Activated T-helper 2 cell treated with anti-CD3 and anti-CD28 coated beads, Interferon-gamma antibody, Interleukin-2, Interleukin-4, amounts not matched to agents 10 μg/mL and 5 μg/mL and 100 μg/mL, durations not matched to agents 14 hours and 24 hours and 36 hours (primary cell): ENCODE results near the gene FOCAD. TPM values are rescaled to one million over a fixed set of nuclear protein-coding genes. Genes with fewer than 3 reads are reported as not detected.

ENCODE experiments used
- DNase-seq: peaks from one replicate; pipeline ENCODE4 v3.0.0; 2021; ENCODE audit warnings: low spot score
- H3K27ac Mint-ChIP-seq: one replicate; pipeline ENCODE4 v1.8.0; 2021; ENCODE audit warnings: mixed read lengths
- H3K27me3 Mint-ChIP-seq: one replicate; pipeline ENCODE4 v1.8.0; 2021; ENCODE audit warnings: low read depth, mixed read lengths
- H3K36me3 Mint-ChIP-seq: one replicate; pipeline ENCODE4 v1.8.0; 2021; ENCODE audit warnings: low read depth, mixed read lengths
- H3K4me1 Mint-ChIP-seq: one replicate; pipeline ENCODE4 v1.8.0; 2021; ENCODE audit warnings: low read depth, mixed read lengths
- H3K4me3 Mint-ChIP-seq: one replicate; pipeline ENCODE4 v1.8.0; 2021; ENCODE audit warnings: low read depth, mild to moderate bottlenecking, moderate library complexity, mixed read lengths
- H3K9me3 Mint-ChIP-seq: one replicate; pipeline ENCODE4 v1.8.0; 2021; ENCODE audit warnings: mixed read lengths
- intact Hi-C: fragments of 100-400 bp; cut with micrococcal nuclease; formaldehyde crosslinking; loops from one replicate; pipeline ENCODE4 v1.15.1; 2023
- total RNA-seq: library from RNA; stranded (reverse); gene quantifications from 2 replicates; pipeline ENCODE4 v1.2.3, GENCODE V29; 2022

The FOCAD gene
- total RNA-seq, 1 donor from 2014 or later: 36.0 TPM

DNA sequence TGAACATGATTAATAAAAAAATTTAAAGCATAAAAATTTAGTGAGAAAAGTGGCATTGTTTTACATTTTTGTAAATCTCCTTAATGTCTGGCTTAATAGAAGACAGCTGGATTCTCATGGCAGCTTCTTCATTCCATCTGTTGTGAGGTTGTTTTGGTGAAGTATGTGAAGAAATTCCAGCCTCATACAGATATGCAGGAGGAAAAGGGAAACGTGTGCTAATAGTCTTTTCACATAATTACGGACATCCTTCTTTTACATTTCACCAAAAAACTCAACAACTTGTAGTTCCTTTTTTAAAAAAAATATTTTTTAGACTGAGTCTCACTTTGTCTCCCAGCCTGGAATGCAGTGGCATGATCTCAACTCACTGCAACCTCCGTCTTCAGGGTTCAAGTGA lies 300.4 kb downstream of the FOCAD start:
- no peaks in the 10 kb centered on the region for H3K9me3 Mint-ChIP-seq
- intact Hi-C loops: no loop called here

GRCh38 chr9:20985851-20986600 lies 302.0 kb downstream of the FOCAD start:
- no peaks in the 10 kb centered on the region for H3K27me3 Mint-ChIP-seq
- peaks cover 37% of the 10 kb centered on the region for H3K36me3 Mint-ChIP-seq
- intact Hi-C loops: no loop called here
- DNase-seq: no peak
- no peaks in the 10 kb centered on the region for H3K9me3 Mint-ChIP-seq
- H3K4me1 Mint-ChIP-seq: no peaks in the 10 kb centered on the region
- H3K4me3 Mint-ChIP-seq: no peak overlapping the region
- no peak overlapping the region for H3K27ac Mint-ChIP-seq

More for the DNA sequence above, 300.4 kb downstream of the FOCAD start:
- DNase-seq: no peak
- Mint-ChIP-seq H3K27ac (no peak overlapping the region), H3K27me3 (no peaks in the 10 kb centered on the region), H3K4me1 (peaks cover 5% of the 10 kb centered on the region), H3K36me3 (peaks cover 24% of the 10 kb centered on the region), H3K4me3 (no peak overlapping the region)

GRCh38 chr9:20987521-20987920 lies 303.5 kb downstream of the FOCAD start:
- DNase-seq: no peak
- no peak overlapping the region for H3K4me3 Mint-ChIP-seq
- H3K9me3 Mint-ChIP-seq: no peaks in the 10 kb centered on the region
- no peaks in the 10 kb centered on the region for H3K4me1 Mint-ChIP-seq
- H3K36me3 Mint-ChIP-seq: peaks cover 37% of the 10 kb centered on the region
- intact Hi-C loops: no loop called here
- H3K27ac Mint-ChIP-seq: no peak overlapping the region
- no peaks in the 10 kb centered on the region for H3K27me3 Mint-ChIP-seq

DNA sequence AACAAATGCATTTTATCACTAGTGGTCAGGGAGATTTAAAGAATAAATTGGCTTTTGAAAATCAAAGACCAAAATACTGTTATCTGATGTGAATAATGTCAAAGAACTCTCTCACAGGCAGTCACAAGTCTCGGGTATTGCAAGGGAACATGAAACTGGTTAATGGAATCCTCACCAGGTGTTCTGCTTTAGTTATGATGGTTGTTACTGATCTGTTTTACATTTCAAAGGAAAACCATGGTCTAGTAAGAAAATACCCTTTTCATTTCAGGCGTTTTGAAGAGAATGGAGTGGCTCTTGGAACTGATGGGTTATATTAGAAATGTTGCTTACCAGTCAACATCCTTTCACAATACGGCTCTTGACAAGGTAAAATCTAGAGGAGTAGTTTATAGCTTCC lies 304.0 kb downstream of the FOCAD start:
- no peak overlapping the region for H3K4me3 Mint-ChIP-seq
- H3K4me1 Mint-ChIP-seq: no peaks in the 10 kb centered on the region
- intact Hi-C loops: no loop called here
- peaks cover 37% of the 10 kb centered on the region for H3K36me3 Mint-ChIP-seq
- no peak overlapping the region for H3K27ac Mint-ChIP-seq
- H3K27me3 Mint-ChIP-seq: no peaks in the 10 kb centered on the region
- no peak for DNase-seq
- no peaks in the 10 kb centered on the region for H3K9me3 Mint-ChIP-seq

DNA sequence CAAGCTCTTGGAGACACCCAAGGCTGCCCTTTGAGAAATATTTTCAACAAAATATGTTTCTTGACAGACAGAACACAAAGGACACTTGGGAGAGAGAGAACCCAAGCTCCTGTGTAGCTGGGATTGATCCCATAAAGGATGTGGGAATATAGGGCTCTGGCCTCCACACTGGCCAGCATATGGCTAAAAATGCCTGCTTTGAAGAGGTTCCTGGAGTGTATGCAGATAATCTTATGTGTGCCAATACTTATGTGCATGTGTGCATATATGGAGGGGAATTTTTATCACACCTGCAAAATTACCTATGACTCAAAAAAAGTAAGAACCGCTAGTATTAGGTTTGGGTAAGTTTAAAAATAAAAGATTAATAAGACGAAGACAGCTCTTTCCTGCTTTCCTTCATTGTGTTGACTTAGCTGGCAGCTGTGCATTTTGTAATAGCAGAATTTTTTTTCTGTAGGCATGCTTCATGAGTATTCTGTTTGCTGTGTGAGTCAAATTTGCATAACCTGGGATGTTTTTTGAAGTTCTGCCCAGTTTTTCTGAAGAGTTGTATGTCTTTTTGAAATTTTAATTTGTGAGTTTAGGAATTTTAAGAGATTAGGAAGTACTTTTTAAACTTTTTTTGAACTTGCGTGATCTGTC lies 304.7 kb downstream of the FOCAD start:
- DNase-seq: no peak
- Mint-ChIP-seq H3K4me3 (no peak overlapping the region), H3K27ac (no peak overlapping the region), H3K36me3 (peaks cover 41% of the 10 kb centered on the region), H3K9me3 (no peaks in the 10 kb centered on the region), H3K4me1 (no peaks in the 10 kb centered on the region), H3K27me3 (no peaks in the 10 kb centered on the region)
- intact Hi-C loops: no loop called here

DNA sequence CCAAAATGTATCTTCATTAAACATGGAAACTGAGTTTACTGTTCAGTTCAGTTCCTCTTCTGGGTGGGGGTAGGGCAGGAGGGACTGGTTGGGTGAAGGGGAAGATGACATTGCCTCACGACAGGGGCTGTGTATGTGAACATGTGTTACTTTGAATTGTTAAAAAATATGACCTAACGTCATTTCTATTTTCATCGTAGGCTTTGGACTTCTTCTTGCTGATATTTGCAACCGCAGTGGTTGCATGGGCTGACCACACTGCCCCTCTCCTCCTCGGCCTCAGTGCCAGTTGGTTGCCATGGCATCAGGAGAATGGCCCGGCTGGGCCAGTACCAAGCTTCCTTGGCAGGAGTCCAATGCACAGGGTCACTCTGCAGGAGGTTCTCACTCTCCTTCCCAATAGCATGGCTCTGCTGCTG lies 305.9 kb downstream of the FOCAD start:
- DNase-seq: no peak
- intact Hi-C loops: no loop called here
- Mint-ChIP-seq H3K4me3 (no peak overlapping the region), H3K9me3 (no peaks in the 10 kb centered on the region), H3K4me1 (peaks cover 4% of the 10 kb centered on the region), H3K27ac (no peak overlapping the region), H3K36me3 (peaks cover 46% of the 10 kb centered on the region), H3K27me3 (no peaks in the 10 kb centered on the region)

GRCh38 chr9:20990867-20991266 lies 306.8 kb downstream of the FOCAD start:
- Mint-ChIP-seq H3K27me3 (no peaks in the 10 kb centered on the region), H3K36me3 (peaks cover 55% of the 10 kb centered on the region), H3K4me1 (peaks cover 4% of the 10 kb centered on the region), H3K4me3 (no peak overlapping the region), H3K9me3 (no peaks in the 10 kb centered on the region), H3K27ac (no peak overlapping the region)
- intact Hi-C loops: no loop called here
- DNase-seq: no peak

- intact Hi-C loops: no loop called here
- DNase-seq: no peak
- Mint-ChIP-seq H3K4me1 (peaks cover 22% of the 10 kb centered on the region), H3K9me3 (no peaks in the 10 kb centered on the region), H3K36me3 (peaks cover 58% of the 10 kb centered on the region), H3K27ac (no peak overlapping the region), H3K4me3 (no peak overlapping the region), H3K27me3 (no peaks in the 10 kb centered on the region)
These were observed 310.4 kb downstream of the FOCAD start for GRCh38 chr9:20994486-20994885.

DNA sequence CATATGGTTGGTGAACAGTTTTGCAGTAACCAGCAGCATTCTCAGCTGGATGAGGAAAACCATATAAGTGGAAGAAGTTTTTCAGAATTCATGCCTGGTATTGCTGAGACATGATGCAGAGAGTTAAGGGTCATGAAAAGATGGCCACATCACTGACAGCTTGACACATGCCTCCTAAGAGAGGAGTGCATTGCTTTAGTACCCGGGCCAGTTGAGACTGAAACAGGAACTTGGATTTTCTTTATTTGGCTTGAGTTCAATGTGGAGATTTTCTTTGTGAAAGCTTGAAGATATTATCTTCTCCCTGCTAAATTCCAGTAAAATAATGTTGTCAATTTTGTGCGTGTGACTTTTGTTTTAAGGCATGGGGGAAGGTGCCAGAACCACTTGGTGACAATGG lies 311.6 kb downstream of the FOCAD start:
- intact Hi-C loops: loop anchor here (2.0 to 5.0 kb wide), 2 partner anchors 35 to 67 kb away; partner anchors contain the start of gene HACD4
- H3K27ac Mint-ChIP-seq: no peak overlapping the region
- no peaks in the 10 kb centered on the region for H3K27me3 Mint-ChIP-seq
- H3K36me3 Mint-ChIP-seq: peaks cover 56% of the 10 kb centered on the region
- H3K4me1 Mint-ChIP-seq: peaks cover 24% of the 10 kb centered on the region
- peaks cover 4% of the 10 kb centered on the region for H3K9me3 Mint-ChIP-seq
- no peak for DNase-seq
- no peak overlapping the region for H3K4me3 Mint-ChIP-seq

- Mint-ChIP-seq H3K4me1 (peaks cover 32% of the 10 kb centered on the region), H3K4me3 (no peak overlapping the region), H3K9me3 (peaks cover 12% of the 10 kb centered on the region), H3K36me3 (peaks cover 59% of the 10 kb centered on the region), H3K27me3 (no peaks in the 10 kb centered on the region), H3K27ac (no peak overlapping the region)
- DNase-seq: no peak
- intact Hi-C loops: loop anchor here (2.0 to 5.0 kb wide), 2 partner anchors 34 to 65 kb away; partner anchors contain the start of gene HACD4
These were observed 312.8 kb downstream of the FOCAD start for GRCh38 chr9:20996809-20997208.

GRCh38 chr9:20997503-20998076 lies 313.5 kb downstream of the FOCAD start:
- intact Hi-C loops: loop anchor here (2.0 to 5.0 kb wide), 2 partner anchors 33 to 65 kb away; partner anchors contain the start of gene HACD4
- Mint-ChIP-seq H3K4me1 (peaks cover 39% of the 10 kb centered on the region), H3K9me3 (peaks cover 20% of the 10 kb centered on the region), H3K4me3 (no peak overlapping the region), H3K36me3 (peaks cover 63% of the 10 kb centered on the region), H3K27ac (no peak overlapping the region), H3K27me3 (no peaks in the 10 kb centered on the region)
- DNase-seq: no peak

DNA sequence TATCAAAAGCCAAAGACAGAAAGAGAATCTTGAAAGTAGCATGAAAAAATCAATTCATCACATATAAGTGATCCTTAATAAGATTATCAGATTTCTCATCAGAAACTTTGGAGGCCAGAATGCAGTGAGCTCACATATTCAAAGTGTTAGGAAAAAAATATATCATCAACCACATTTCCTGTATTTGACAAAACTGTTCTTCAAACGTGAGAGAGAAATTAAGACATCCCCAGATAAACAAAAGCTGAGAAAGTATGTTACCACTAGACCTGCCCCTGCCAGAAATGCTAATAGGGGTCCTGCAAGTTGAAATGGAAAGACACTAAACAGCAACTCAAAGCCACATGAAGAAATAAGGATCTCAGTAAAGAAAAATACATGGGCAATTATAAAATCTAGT lies 317.5 kb downstream of the FOCAD start:
- Mint-ChIP-seq H3K36me3 (peaks cover 59% of the 10 kb centered on the region), H3K9me3 (peaks cover 20% of the 10 kb centered on the region), H3K27ac (no peak overlapping the region), H3K4me1 (peaks cover 32% of the 10 kb centered on the region), H3K27me3 (no peaks in the 10 kb centered on the region), H3K4me3 (no peak overlapping the region)
- intact Hi-C loops: no loop called here
- no peak for DNase-seq

DNA sequence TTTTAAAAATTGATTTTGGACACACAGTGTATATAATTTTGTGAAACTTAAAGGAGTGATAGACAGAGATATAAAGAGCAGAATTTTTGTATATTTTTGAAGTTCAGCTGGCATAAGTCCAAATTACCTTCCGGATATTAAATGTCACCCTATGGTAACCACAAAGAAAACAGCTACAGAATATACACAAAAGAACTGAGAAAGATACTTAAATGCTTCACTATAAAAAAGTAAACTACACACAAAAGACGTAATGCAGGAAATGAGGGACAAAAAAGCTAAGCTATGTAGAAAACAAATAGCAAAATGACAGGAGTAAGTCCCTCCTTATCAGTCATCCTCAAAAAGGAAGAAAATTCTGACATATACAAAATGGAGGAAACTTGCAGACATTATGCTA lies 318.0 kb downstream of the FOCAD start:
- H3K9me3 Mint-ChIP-seq: peaks cover 20% of the 10 kb centered on the region
- H3K4me3 Mint-ChIP-seq: no peak overlapping the region
- no peak overlapping the region for H3K27ac Mint-ChIP-seq
- peaks cover 60% of the 10 kb centered on the region for H3K36me3 Mint-ChIP-seq
- no peak for DNase-seq
- H3K4me1 Mint-ChIP-seq: peaks cover 28% of the 10 kb centered on the region
- H3K27me3 Mint-ChIP-seq: no peaks in the 10 kb centered on the region
- intact Hi-C loops: no loop called here
